ENCODE results near the gene MYL12A. TPM values are rescaled to one million over a fixed set of nuclear protein-coding genes. Genes with fewer than 3 reads are reported as not detected.

MYL12A gene
- total and polyA plus RNA-seq, 2 of the 4 experiments (the other 2 are of a cell fraction) = 549 to 580 TPM

DNA sequence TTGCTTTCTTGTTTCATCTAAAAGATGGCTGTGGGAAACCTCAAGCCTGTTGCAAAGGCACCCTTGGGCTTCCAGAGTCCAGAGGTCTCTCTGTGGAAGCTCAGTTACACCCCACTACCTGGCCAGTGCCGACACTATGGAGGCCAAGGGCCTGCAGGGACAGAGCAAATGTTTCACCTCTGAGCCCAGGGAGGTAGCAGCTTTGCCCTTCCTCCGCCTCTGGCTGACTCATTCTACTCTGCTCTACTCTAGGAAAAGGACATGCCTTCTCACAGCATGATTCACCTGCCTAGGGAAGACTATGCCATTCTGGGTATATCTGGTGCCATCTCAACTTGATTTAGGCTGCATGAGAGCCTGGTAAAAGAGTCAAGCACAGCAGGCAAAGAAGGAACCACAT, 40.0 kb upstream of the MYL12A start:
- POLR2A ChIA-PET (ENCODE audit: unreplicated experiment) = no interaction called here
- intact Hi-C loops (cut with micrococcal nuclease) = no loop called here

More for the DNA sequence above, 40.0 kb upstream of the MYL12A start:
- H3K14ac ChIP-seq (replicated peaks; ENCODE audit: low read depth, low read length) = no peak overlapping the region
- peaks cover 6% of the 10 kb centered on the region for H3K9me1 ChIP-seq (ENCODE audit: insufficient read depth, low read length)
- in situ Hi-C loops (cut with MboI; ENCODE audit: low sequenced_read_pairs) = no loop called here
- H3K18ac ChIP-seq (ENCODE audit: low read depth, low read length) = no peak overlapping the region
- no peak overlapping the region for H4K91ac ChIP-seq (ENCODE audit: insufficient read depth, low read depth, low read length)
- H2AK5ac ChIP-seq (ENCODE audit: low read depth, low read length) = no peak overlapping the region
- H3K56ac ChIP-seq (ENCODE audit: extremely low read depth, insufficient read depth, low read length) = no peak overlapping the region
- H2AK9ac ChIP-seq (replicated peaks; ENCODE audit: low read depth, low read length, poor library complexity) = peak overlapping the region; percentile 9
- no peak overlapping the region for H2BK5ac ChIP-seq (ENCODE audit: low read depth, low read length, poor library complexity, severe bottlenecking)
- H3K27me3 ChIP-seq (ENCODE audit: control insufficient read depth, insufficient read depth, low read length) = no peaks in the 10 kb centered on the region
- no peak overlapping the region for H3K4me2 ChIP-seq (ENCODE audit: low read depth, low read length)
- ATAC-seq (ENCODE audit: low read depth) (no peak), DNase-seq (peak; percentile 20)
- WGBS, 2 experiments (ENCODE audit: extremely low coverage in 2 of 2, insufficient read length in 1 of 2) = no CpG with 5 or more reads among the region's 2 CpGs
- no TSS peak for BruUV-seq (replicated peaks)
- H3K4me1 ChIP-seq (ENCODE audit: control insufficient read depth, insufficient read depth, low read length) = no peaks in the 10 kb centered on the region; the same call in 1 of the 2 replicates
- H3K36me3 ChIP-seq (ENCODE audit: control insufficient read depth, insufficient read depth, low read length) = no peaks in the 10 kb centered on the region
- no peak for TF ChIP-seq MAFK (IDR thresholded peaks at IDR 0.05; ENCODE audit: low read depth, low read length)
- no peak for TF ChIP-seq MAZ (IDR thresholded peaks at IDR 0.05; ENCODE audit: borderline replicate concordance, low read depth, low read length)
- TF ChIP-seq SMC3 (IDR thresholded peaks at IDR 0.05; ENCODE audit: low read depth, low read length) = no peak
- no peak for TF ChIP-seq CHD1 (IDR thresholded peaks at IDR 0.05; ENCODE audit: low read depth, low read length)
- TF ChIP-seq, protein P1, sequence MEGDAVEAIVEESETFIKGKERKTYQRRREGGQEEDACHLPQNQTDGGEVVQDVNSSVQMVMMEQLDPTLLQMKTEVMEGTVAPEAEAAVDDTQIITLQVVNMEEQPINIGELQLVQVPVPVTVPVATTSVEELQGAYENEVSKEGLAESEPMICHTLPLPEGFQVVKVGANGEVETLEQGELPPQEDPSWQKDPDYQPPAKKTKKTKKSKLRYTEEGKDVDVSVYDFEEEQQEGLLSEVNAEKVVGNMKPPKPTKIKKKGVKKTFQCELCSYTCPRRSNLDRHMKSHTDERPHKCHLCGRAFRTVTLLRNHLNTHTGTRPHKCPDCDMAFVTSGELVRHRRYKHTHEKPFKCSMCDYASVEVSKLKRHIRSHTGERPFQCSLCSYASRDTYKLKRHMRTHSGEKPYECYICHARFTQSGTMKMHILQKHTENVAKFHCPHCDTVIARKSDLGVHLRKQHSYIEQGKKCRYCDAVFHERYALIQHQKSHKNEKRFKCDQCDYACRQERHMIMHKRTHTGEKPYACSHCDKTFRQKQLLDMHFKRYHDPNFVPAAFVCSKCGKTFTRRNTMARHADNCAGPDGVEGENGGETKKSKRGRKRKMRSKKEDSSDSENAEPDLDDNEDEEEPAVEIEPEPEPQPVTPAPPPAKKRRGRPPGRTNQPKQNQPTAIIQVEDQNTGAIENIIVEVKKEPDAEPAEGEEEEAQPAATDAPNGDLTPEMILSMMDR (conservative IDR thresholded peaks at IDR 0.05; ENCODE audit: low read depth, low read length) = no peak
- no peak for TF ChIP-seq POLR2A (IDR thresholded peaks at IDR 0.05; ENCODE audit: low read depth, low read length)
- no peak for TF ChIP-seq BHLHE40 (IDR thresholded peaks at IDR 0.05; ENCODE audit: low read depth, low read length)
- TF ChIP-seq FOS (IDR thresholded peaks at IDR 0.05; ENCODE audit: low read depth, low read length) = no peak
- TF ChIP-seq RCOR1 (IDR thresholded peaks at IDR 0.05; ENCODE audit: insufficient replicate concordance, low read length) = no peak
- TF ChIP-seq, protein P2, sequence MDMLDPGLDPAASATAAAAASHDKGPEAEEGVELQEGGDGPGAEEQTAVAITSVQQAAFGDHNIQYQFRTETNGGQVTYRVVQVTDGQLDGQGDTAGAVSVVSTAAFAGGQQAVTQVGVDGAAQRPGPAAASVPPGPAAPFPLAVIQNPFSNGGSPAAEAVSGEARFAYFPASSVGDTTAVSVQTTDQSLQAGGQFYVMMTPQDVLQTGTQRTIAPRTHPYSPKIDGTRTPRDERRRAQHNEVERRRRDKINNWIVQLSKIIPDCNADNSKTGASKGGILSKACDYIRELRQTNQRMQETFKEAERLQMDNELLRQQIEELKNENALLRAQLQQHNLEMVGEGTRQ (IDR thresholded peaks at IDR 0.05; ENCODE audit: low read depth, low read length) = no peak
- TF ChIP-seq CEBPB (IDR thresholded peaks at IDR 0.05; ENCODE audit: low read depth, low read length) = no peak
- no peak for TF ChIP-seq MXI1 (IDR thresholded peaks at IDR 0.05; ENCODE audit: borderline replicate concordance, low read depth, low read length)
- no peak for TF ChIP-seq NFE2L2 (IDR thresholded peaks at IDR 0.05; ENCODE audit: low read depth, low read length)
- no peak for TF ChIP-seq RFX5 (IDR thresholded peaks at IDR 0.05; ENCODE audit: low read depth, low read length)
- TF ChIP-seq, protein P3, sequence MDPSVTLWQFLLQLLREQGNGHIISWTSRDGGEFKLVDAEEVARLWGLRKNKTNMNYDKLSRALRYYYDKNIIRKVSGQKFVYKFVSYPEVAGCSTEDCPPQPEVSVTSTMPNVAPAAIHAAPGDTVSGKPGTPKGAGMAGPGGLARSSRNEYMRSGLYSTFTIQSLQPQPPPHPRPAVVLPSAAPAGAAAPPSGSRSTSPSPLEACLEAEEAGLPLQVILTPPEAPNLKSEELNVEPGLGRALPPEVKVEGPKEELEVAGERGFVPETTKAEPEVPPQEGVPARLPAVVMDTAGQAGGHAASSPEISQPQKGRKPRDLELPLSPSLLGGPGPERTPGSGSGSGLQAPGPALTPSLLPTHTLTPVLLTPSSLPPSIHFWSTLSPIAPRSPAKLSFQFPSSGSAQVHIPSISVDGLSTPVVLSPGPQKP (IDR thresholded peaks at IDR 0.05; ENCODE audit: borderline replicate concordance, low read depth, low read length) = no peak
- no peak for TF ChIP-seq RAD21 (IDR thresholded peaks at IDR 0.05; ENCODE audit: low read length)
- H2AFZ ChIP-seq (replicated peaks; ENCODE audit: low read length, poor library complexity) = no peak overlapping the region
- H3K4ac ChIP-seq (ENCODE audit: low read depth, low read length) = no peak overlapping the region
- no peak overlapping the region for H4K5ac ChIP-seq (ENCODE audit: low read depth, low read length)
- H2BK20ac ChIP-seq (ENCODE audit: low read depth, low read length) = no peak overlapping the region
- H3K9ac ChIP-seq (ENCODE audit: low read depth, low read length) = no peak overlapping the region
- no peak overlapping the region for H4K8ac ChIP-seq (ENCODE audit: low read depth in 2 of 2, low read length in 2 of 2)
- dilution Hi-C loops (cut with HindIII; ENCODE audit: low sequenced_read_pairs, unreplicated experiment) = no loop called here
- CTCF ChIA-PET = no interaction called here
- H3K4me3 ChIP-seq (ENCODE audit: insufficient read depth, low read depth, low read length) = no peak overlapping the region
- no peak overlapping the region for H3K23ac ChIP-seq (ENCODE audit: low read depth, low read length)
- no peak overlapping the region for H3K27ac ChIP-seq (ENCODE audit: insufficient read depth, low read length)
- H4K20me1 ChIP-seq (ENCODE audit: insufficient read depth, low read length) = no peaks in the 10 kb centered on the region
- H3K9me3 ChIP-seq (ENCODE audit: control insufficient read depth, insufficient read depth, low read length) = no peaks in the 10 kb centered on the region
- H3K79me1 ChIP-seq (ENCODE audit: low read depth in 1 of 2, low read length in 2 of 2) = no peaks in the 10 kb centered on the region
- no peak overlapping the region for H2BK120ac ChIP-seq (ENCODE audit: low read depth, low read length)
- H2BK15ac ChIP-seq (ENCODE audit: low read depth, low read length) = no peak overlapping the region

Data from IMR-90 (cell line).